HG02759 (cell line): ENCODE measurements around the gene UBE3C.
A peak's percentile ranks its signal among the peaks of the same experiment; 100 is the strongest.

Experiments
- ATAC-seq: cut with Tn5 transposase; IDR thresholded peaks from one replicate; pipeline ENCODE4 v1.9.1; 2021; ENCODE audit warnings: mild to moderate bottlenecking, moderate library complexity; ENCODE audit not compliant: unreplicated experiment

The UBE3C gene

GRCh38 chr7:157318015-157318706 is 179.4 kb downstream of the UBE3C start:
- ATAC-seq: peak; percentile 75
